OCI-LY7 (cell line): ENCODE measurements around the gene ITK. TPM values are rescaled to one million over a fixed set of nuclear protein-coding genes. Genes with fewer than 3 reads are reported as not detected.

Experiments
- BruUV-seq: library from RNA; stranded (reverse); fragments of 400-500 nt; replicated peaks from 2 replicates; lab custom pipeline; 2021; lab: Mats Ljungman, UMichigan
- CTCF ChIA-PET: fragments of 300-600 bp; sonication (Branson Sonifier 250); formaldehyde crosslinking; loops from one replicate; lab custom pipeline; 2022; ENCODE audit warnings: antibody characterized with exemption; ENCODE audit not compliant: unreplicated experiment; lab: Charles Lee
- POLR2A ChIA-PET: fragments of 300-600 bp; sonication (Branson Sonifier 250); formaldehyde crosslinking; loops from one replicate; lab custom pipeline; 2022; ENCODE audit warnings: antibody characterized with exemption; lab: Charles Lee
- DNase-seq: peaks from one replicate; pipeline ENCODE4 v3.0.0-alpha.2; 2015; ENCODE audit warnings: low spot score
- H2AFZ ChIP-seq: fragments of 200-600 bp; sonication (generic), shearing (Covaris generic); 2 replicates; pipeline ENCODE4 v1.6.1; 2014; ENCODE audit warnings: mild to moderate bottlenecking, antibody characterized with exemption, low read length, moderate library complexity
- H3K27ac ChIP-seq: fragments of 200-600 bp; sonication (generic); 2 replicates; pipeline ENCODE4 v1.5.1; 2014; ENCODE audit warnings: mixed run types, low read depth, mild to moderate bottlenecking, moderate library complexity, low read length, inconsistent platforms; ENCODE audit not compliant: poor library complexity, severe bottlenecking
- H3K36me3 ChIP-seq: fragments of 200-600 bp; sonication (generic); 2 replicates; pipeline ENCODE4 v1.6.1; 2014; ENCODE audit warnings: mild to moderate bottlenecking, antibody characterized with exemption, low read length, moderate library complexity, mixed read lengths; ENCODE audit not compliant: insufficient read depth
- H3K4me1 ChIP-seq: fragments of 200-600 bp; sonication (generic); 2 replicates; pipeline ENCODE4 v1.5.1; 2014; ENCODE audit warnings: mild to moderate bottlenecking, low read length; ENCODE audit not compliant: insufficient read depth, poor library complexity, severe bottlenecking
- H3K4me2 ChIP-seq: fragments of 200-600 bp; sonication (generic); 2 replicates; pipeline ENCODE4 v1.6.1; 2014; ENCODE audit warnings: mild to moderate bottlenecking, low read length
- H3K4me3 ChIP-seq: fragments of 200-600 bp; sonication (generic); 2 replicates; pipeline ENCODE4 v1.5.1; 2014; ENCODE audit warnings: mild to moderate bottlenecking, low read depth, low read length; ENCODE audit not compliant: poor library complexity, severe bottlenecking
- H3K79me2 ChIP-seq: fragments of 200-600 bp; sonication (generic); 2 replicates; pipeline ENCODE4 v1.6.1; 2016; ENCODE audit warnings: low read depth, mild to moderate bottlenecking, low read length, moderate library complexity, mixed read lengths; ENCODE audit not compliant: insufficient read depth
- H3K9me2 ChIP-seq: fragments of 200-600 bp; sonication (generic); 2 replicates; pipeline ENCODE4 v1.6.1; 2016; ENCODE audit warnings: mild to moderate bottlenecking, low read length, mixed read lengths; ENCODE audit not compliant: insufficient read depth
- H3K9me3 ChIP-seq: fragments of 200-600 bp; sonication (generic); 2 replicates; pipeline ENCODE4 v1.6.1; 2014; ENCODE audit warnings: mild to moderate bottlenecking, mixed run types, low read length, mixed read lengths
- H4K20me1 ChIP-seq: fragments of 200-600 bp; sonication (generic); 2 replicates; pipeline ENCODE4 v1.6.1; 2014; ENCODE audit warnings: mild to moderate bottlenecking, antibody characterized with exemption, low read length, moderate library complexity, mixed read lengths; ENCODE audit not compliant: insufficient read depth
- CTCF ChIP-seq: fragments of 200-600 bp; sonication (generic); conservative IDR thresholded peaks from 2 replicates; pipeline ENCODE4 v1.5.1; 2014; ENCODE audit warnings: mild to moderate bottlenecking, antibody characterized with exemption, low read length, moderate library complexity, mixed read lengths
- EZH2phosphoT487 ChIP-seq: fragments of 200-600 bp; sonication (generic); IDR thresholded peaks from 2 replicates; pipeline ENCODE4 v1.6.1; 2018; ENCODE audit warnings: low read depth, borderline replicate concordance, mild to moderate bottlenecking, mixed run types, antibody characterized with exemption, low read length, moderate library complexity, mixed read lengths
- intact Hi-C: fragments of 100-400 bp; cut with micrococcal nuclease; formaldehyde crosslinking; loops from one replicate; pipeline ENCODE4 v1.10.0; 2022; ENCODE audit not compliant: unreplicated experiment
- total RNA-seq, 2 experiments: library from RNA; depleted of rRNA in 1 of 2; stranded (reverse); fragments of >200 nt in 1 of 2; shearing (Covaris generic) in 1 of 2; gene quantifications; 2 replicates each; pipeline ENCODE4 v1.2.3, GENCODE V29; 2014 to 2022

Gene ITK
- total RNA-seq, 2 experiments from 2014 or later = not detected

- intact Hi-C loops = loop anchor here (10.0 kb wide), 1 partner anchor 341 kb away; no protein-coding TSS in a partner anchor
- ChIA-PET CTCF (interaction anchor here (1.5 to 2.7 kb wide), 2 partner anchors 10 to 206 kb away, joined by 5 to 14 read pairs; no protein-coding TSS in a partner anchor), POLR2A (interaction anchor here (0.5 to 2.5 kb wide), 33 partner anchors 11 to 930 kb away, joined by 3 to 22 read pairs (median 3); partner anchors contain the start of genes GARIN3 and HAVCR2)
- H3K36me3 ChIP-seq = peaks cover 27% of the 10 kb centered on the region
- H3K4me2 ChIP-seq = peak overlapping the region; percentile 70
- H3K9me2 ChIP-seq = no peaks in the 10 kb centered on the region
- H3K4me1 ChIP-seq = peaks cover 14% of the 10 kb centered on the region
- H3K27ac ChIP-seq = peak overlapping the region; percentile 55
- H3K79me2 ChIP-seq = peaks cover 17% of the 10 kb centered on the region; the same call in 1 of the 2 replicates
- TF ChIP-seq EZH2phosphoT487 (no peak), CTCF (no peak)
- no peaks in the 10 kb centered on the region for H4K20me1 ChIP-seq
- DNase-seq = no peak
- H3K4me3 ChIP-seq = peak overlapping the region; percentile 90
- BruUV-seq = TSS peak; percentile 100
- H3K9me3 ChIP-seq = no peaks in the 10 kb centered on the region
- H2AFZ ChIP-seq = peak overlapping the region; percentile 73
Measured at GRCh38 chr5:157143127-157143971, 37.3 kb upstream of the ITK start.

- ChIA-PET CTCF (no interaction called here), POLR2A (no interaction called here)
- Histone ChIP-seq H3K79me2 (no peaks in the 10 kb centered on the region), H2AFZ (no peak overlapping the region), H3K9me3 (no peaks in the 10 kb centered on the region), H3K9me2 (no peaks in the 10 kb centered on the region), H3K27ac (no peak overlapping the region), H4K20me1 (no peaks in the 10 kb centered on the region), H3K4me2 (no peak overlapping the region), H3K36me3 (no peaks in the 10 kb centered on the region), H3K4me1 (no peaks in the 10 kb centered on the region), H3K4me3 (no peak overlapping the region)
- peak; percentile 78 for DNase-seq
- BruUV-seq = no TSS peak
- TF ChIP-seq EZH2phosphoT487 (no peak), CTCF (peak; percentile 98)
- intact Hi-C loops = loop anchor here (1.0 to 10.0 kb wide), 5 partner anchors 104 to 594 kb away; partner anchors contain the start of gene LSM11
Measured at GRCh38 chr5:157148734-157149615, 31.7 kb upstream of the ITK start.
